Suprapubic skin (tissue), 4 donors: ENCODE data around the gene TMEM178B.

Source experiments
- CTCF ChIP-seq, 2 donors: fragments of 200-600 bp in 1 of 2; fragments of 450-650 bp in 1 of 2; sonication (generic) in 1 of 2; IDR thresholded peaks; one replicate each; pipeline ENCODE4 v1.5.1; 2016 to 2019; ENCODE audit warnings: antibody characterized with exemption in 2 of 2, mild to moderate bottlenecking in 1 of 2, moderate library complexity in 1 of 2
- POLR2A ChIP-seq, 2 donors: fragments of 450-650 bp; IDR thresholded peaks; one replicate each; pipeline ENCODE4 v1.6.1; 2017; ENCODE audit warnings: antibody characterized with exemption in 2 of 2, mild to moderate bottlenecking in 2 of 2, moderate library complexity in 2 of 2
- POLR2AphosphoS5 ChIP-seq, 3 donors: sonication (generic); formaldehyde crosslinking; IDR thresholded peaks; one replicate each; pipeline ENCODE4 v1.6.1; 2017; ENCODE audit warnings: antibody characterized with exemption in 3 of 3

- TF ChIP-seq POLR2AphosphoS5 (IDR thresholded peaks at IDR 0.05) (no peak), CTCF (IDR thresholded peaks at IDR 0.05) (no peak), POLR2A (IDR thresholded peaks at IDR 0.05) (no peak)
Observed at GRCh38 chr7:141024668-141025067, 49.2 kb upstream of the TMEM178B start.
